Neural progenitor cell (in vitro differentiated cells): ENCODE measurements around the gene POLE. TPM values are rescaled to one million over a fixed set of nuclear protein-coding genes. Genes with fewer than 3 reads are reported as not detected.

Experiments used
- DNase-seq: peaks from one replicate; pipeline ENCODE4 v3.0.0-alpha.2; 2016; ENCODE audit warnings: low spot score
- H2AFZ ChIP-seq: fragments of 200-600 bp; sonication (generic); replicated peaks from 2 replicates; pipeline ENCODE4 v1.6.1; 2016; ENCODE audit warnings: antibody characterized with exemption
- H3F3A ChIP-seq: fragments of 200-600 bp; sonication (generic); 2 replicates; pipeline ENCODE4 v1.6.1; 2016; ENCODE audit warnings: antibody characterized with exemption, low read depth
- H3K27ac ChIP-seq: fragments of 200-600 bp; sonication (generic); 2 replicates; pipeline ENCODE4 v1.5.1; 2016; ENCODE audit warnings: mild to moderate bottlenecking
- H3K27me3 ChIP-seq: fragments of 200-600 bp; sonication (generic); 2 replicates; pipeline ENCODE4 v1.6.1; 2016; ENCODE audit warnings: mild to moderate bottlenecking, moderate library complexity
- H3K36me3 ChIP-seq: fragments of 200-600 bp; sonication (generic); 2 replicates; pipeline ENCODE4 v1.5.1; 2016
- H3K4me1 ChIP-seq: fragments of 200-600 bp; sonication (generic); 2 replicates; pipeline ENCODE4 v1.6.1; 2016; ENCODE audit warnings: mixed run types
- H3K4me2 ChIP-seq: fragments of 200-600 bp; sonication (generic); 2 replicates; pipeline ENCODE4 v1.6.1; 2016
- H3K4me3 ChIP-seq: fragments of 200-600 bp; sonication (generic); 2 replicates; pipeline ENCODE4 v1.5.1; 2016
- H3K79me2 ChIP-seq: fragments of 200-600 bp; sonication (generic); 2 replicates; pipeline ENCODE4 v1.6.1; 2016; ENCODE audit warnings: low read depth
- H3K9ac ChIP-seq: fragments of 200-600 bp; sonication (generic); 2 replicates; pipeline ENCODE4 v1.6.1; 2016
- H3K9me3 ChIP-seq: fragments of 200-600 bp; sonication (generic); 2 replicates; pipeline ENCODE4 v1.5.1; 2016; ENCODE audit warnings: low read depth
- H4K20me1 ChIP-seq: fragments of 200-600 bp; sonication (generic); 2 replicates; pipeline ENCODE4 v1.6.1; 2016; ENCODE audit warnings: low read depth
- H3K27ac Mint-ChIP-seq: 3 replicates; pipeline ENCODE4 v1.8.0; 2021; ENCODE audit warnings: mixed read lengths
- H3K27me3 Mint-ChIP-seq: 2 replicates; pipeline ENCODE4 v1.8.0; 2022; ENCODE audit warnings: low read depth, mild to moderate bottlenecking, inconsistent platforms, moderate library complexity, mixed read lengths; ENCODE audit not compliant: insufficient read depth
- H3K36me3 Mint-ChIP-seq: 3 replicates; pipeline ENCODE4 v1.8.0; 2021; ENCODE audit warnings: mixed read lengths
- H3K4me1 Mint-ChIP-seq: 3 replicates; pipeline ENCODE4 v1.8.0; 2021; ENCODE audit warnings: mixed read lengths
- H3K4me3 Mint-ChIP-seq: 3 replicates; pipeline ENCODE4 v1.8.0; 2021; ENCODE audit warnings: mild to moderate bottlenecking, moderate library complexity, mixed read lengths
- H3K9me3 Mint-ChIP-seq: 3 replicates; pipeline ENCODE4 v1.8.0; 2020; ENCODE audit warnings: mixed read lengths
- EZH2 ChIP-seq: fragments of 200-600 bp; sonication (generic); IDR thresholded peaks from 2 replicates; pipeline ENCODE4 v1.6.1; 2017; ENCODE audit warnings: antibody characterized with exemption, mild to moderate bottlenecking, moderate library complexity
- EZH2phosphoT487 ChIP-seq: fragments of 200-600 bp; sonication (generic); IDR thresholded peaks from 2 replicates; pipeline ENCODE4 v1.6.1; 2017; ENCODE audit warnings: antibody characterized with exemption
- total RNA-seq: library from RNA; depleted of rRNA; stranded (reverse); fragments of >200 nt; gene quantifications from 2 replicates; pipeline ENCODE4 v1.2.3, GENCODE V29; 2015; ENCODE audit warnings: low replicate concordance
- TF ChIP-seq, protein P1 (sequence below): fragments of 200-600 bp; sonication (generic); IDR thresholded peaks from 2 replicates; pipeline ENCODE4 v1.5.1; 2017; ENCODE audit warnings: antibody characterized with exemption, mild to moderate bottlenecking

The POLE gene
- total RNA-seq, 1 donor from 2014 or later, result 46.8 TPM

DNA sequence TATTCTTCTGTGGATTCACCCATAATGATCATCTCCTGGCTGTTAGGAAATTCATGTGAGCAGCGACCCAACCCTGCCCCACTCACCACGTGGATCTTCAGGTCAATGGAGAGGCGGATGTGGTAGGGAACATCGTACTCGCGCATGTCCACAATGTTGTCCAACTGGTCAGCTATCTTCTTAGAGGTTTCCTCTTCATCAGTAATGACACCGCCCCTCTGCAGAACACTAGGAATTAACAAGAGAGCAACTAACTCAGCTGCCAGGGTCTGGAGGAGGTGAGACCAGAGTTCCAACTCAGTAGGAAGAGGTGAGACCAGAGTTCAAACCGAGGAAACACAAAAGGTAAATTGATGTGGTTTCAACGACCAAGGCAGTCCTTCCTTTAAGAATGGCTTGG is 9.7 kb downstream of the POLE start:
- H3K4me3 ChIP-seq, result no peak overlapping the region

GRCh38 chr12:132675757-132676432 is 11.2 kb downstream of the POLE start:
- H3K9me3 ChIP-seq, result no peaks in the 10 kb centered on the region
- H3K9ac ChIP-seq, result no peak overlapping the region
- DNase-seq, result no peak
- no peaks in the 10 kb centered on the region for H3K27me3 ChIP-seq
- no peaks in the 10 kb centered on the region for H3K36me3 ChIP-seq
- no peaks in the 10 kb centered on the region for H3F3A ChIP-seq
- Mint-ChIP-seq H3K27me3 (no peaks in the 10 kb centered on the region), H3K27ac (no peak overlapping the region), H3K4me3 (no peak overlapping the region), H3K36me3 (peaks cover 62% of the 10 kb centered on the region), H3K9me3 (peaks cover 2% of the 10 kb centered on the region), H3K4me1 (no peaks in the 10 kb centered on the region)
- H2AFZ ChIP-seq, result no peak overlapping the region
- peaks cover 18% of the 10 kb centered on the region for H4K20me1 ChIP-seq
- peaks cover 24% of the 10 kb centered on the region for H3K79me2 ChIP-seq
- H3K4me3 ChIP-seq, result no peak overlapping the region
- H3K4me2 ChIP-seq, result no peak overlapping the region
- H3K27ac ChIP-seq, result no peak overlapping the region
- no peak for TF ChIP-seq EZH2phosphoT487
- TF ChIP-seq EZH2, result no peak
- TF ChIP-seq, protein P1, sequence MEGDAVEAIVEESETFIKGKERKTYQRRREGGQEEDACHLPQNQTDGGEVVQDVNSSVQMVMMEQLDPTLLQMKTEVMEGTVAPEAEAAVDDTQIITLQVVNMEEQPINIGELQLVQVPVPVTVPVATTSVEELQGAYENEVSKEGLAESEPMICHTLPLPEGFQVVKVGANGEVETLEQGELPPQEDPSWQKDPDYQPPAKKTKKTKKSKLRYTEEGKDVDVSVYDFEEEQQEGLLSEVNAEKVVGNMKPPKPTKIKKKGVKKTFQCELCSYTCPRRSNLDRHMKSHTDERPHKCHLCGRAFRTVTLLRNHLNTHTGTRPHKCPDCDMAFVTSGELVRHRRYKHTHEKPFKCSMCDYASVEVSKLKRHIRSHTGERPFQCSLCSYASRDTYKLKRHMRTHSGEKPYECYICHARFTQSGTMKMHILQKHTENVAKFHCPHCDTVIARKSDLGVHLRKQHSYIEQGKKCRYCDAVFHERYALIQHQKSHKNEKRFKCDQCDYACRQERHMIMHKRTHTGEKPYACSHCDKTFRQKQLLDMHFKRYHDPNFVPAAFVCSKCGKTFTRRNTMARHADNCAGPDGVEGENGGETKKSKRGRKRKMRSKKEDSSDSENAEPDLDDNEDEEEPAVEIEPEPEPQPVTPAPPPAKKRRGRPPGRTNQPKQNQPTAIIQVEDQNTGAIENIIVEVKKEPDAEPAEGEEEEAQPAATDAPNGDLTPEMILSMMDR, result no peak
- H3K4me1 ChIP-seq, result no peaks in the 10 kb centered on the region

More for the DNA sequence above, 9.7 kb downstream of the POLE start:
- Mint-ChIP-seq H3K36me3 (peaks cover 60% of the 10 kb centered on the region), H3K27me3 (no peaks in the 10 kb centered on the region), H3K4me3 (no peak overlapping the region), H3K9me3 (peaks cover 6% of the 10 kb centered on the region), H3K4me1 (no peaks in the 10 kb centered on the region), H3K27ac (no peak overlapping the region)
- Histone ChIP-seq H3K4me1 (no peaks in the 10 kb centered on the region), H3K9ac (no peak overlapping the region), H2AFZ (no peak overlapping the region), H3K36me3 (no peaks in the 10 kb centered on the region), H4K20me1 (peaks cover 21% of the 10 kb centered on the region), H3K27ac (no peak overlapping the region), H3K79me2 (peaks cover 40% of the 10 kb centered on the region), H3F3A (no peaks in the 10 kb centered on the region), H3K4me2 (no peak overlapping the region), H3K9me3 (no peaks in the 10 kb centered on the region), H3K27me3 (no peaks in the 10 kb centered on the region)
- DNase-seq, result no peak
- TF ChIP-seq, protein P1, result no peak
- TF ChIP-seq EZH2phosphoT487 (no peak), EZH2 (no peak)

- Histone ChIP-seq H3K9ac (no peak overlapping the region), H3K4me2 (no peak overlapping the region), H3K4me3 (no peak overlapping the region), H3K79me2 (peaks cover 10% of the 10 kb centered on the region), H3F3A (no peaks in the 10 kb centered on the region), H2AFZ (no peak overlapping the region), H3K27ac (no peak overlapping the region), H3K4me1 (no peaks in the 10 kb centered on the region), H3K36me3 (no peaks in the 10 kb centered on the region), H4K20me1 (peaks cover 6% of the 10 kb centered on the region), H3K9me3 (no peaks in the 10 kb centered on the region), H3K27me3 (no peaks in the 10 kb centered on the region)
- Mint-ChIP-seq H3K4me3 (no peak overlapping the region), H3K36me3 (peaks cover 57% of the 10 kb centered on the region), H3K27ac (no peak overlapping the region), H3K27me3 (no peaks in the 10 kb centered on the region), H3K4me1 (no peaks in the 10 kb centered on the region), H3K9me3 (no peaks in the 10 kb centered on the region)
- no peak for DNase-seq
- TF ChIP-seq EZH2phosphoT487 (no peak), EZH2 (no peak)
- TF ChIP-seq, protein P1, result no peak
These were observed 12.6 kb downstream of the POLE start for GRCh38 chr12:132674561-132674960.
